ENCODE measurements around the gene SNAPC2. TPM values are rescaled to one million over a fixed set of nuclear protein-coding genes. Genes with fewer than 3 reads are reported as not detected.

The SNAPC2 gene
- total RNA-seq, 1 experiment from 2014 or later = 63.0 TPM

- H3K27me3 ChIP-seq (ENCODE audit: control insufficient read depth, insufficient read depth, low read length) = no peaks in the 10 kb centered on the region
- no peak overlapping the region for H3K27ac ChIP-seq (ENCODE audit: low read length)
- POLR2A ChIA-PET = interaction anchor here (0.6 kb wide), 1 partner anchor 91 kb away, joined by 4 read pairs; no protein-coding TSS in a partner anchor
- peaks cover 6% of the 10 kb centered on the region; the same call in 1 of the 2 replicates for H3K4me1 ChIP-seq (ENCODE audit: control insufficient read depth, insufficient read depth, low read length)
- TF ChIP-seq POLR2AphosphoS5 (IDR thresholded peaks at IDR 0.05; ENCODE audit: low read depth, low read length) = no peak
- TF ChIP-seq TCF7L2 (IDR thresholded peaks at IDR 0.05; ENCODE audit: low read depth, low read length) = no peak
- TF ChIP-seq, protein P1, sequence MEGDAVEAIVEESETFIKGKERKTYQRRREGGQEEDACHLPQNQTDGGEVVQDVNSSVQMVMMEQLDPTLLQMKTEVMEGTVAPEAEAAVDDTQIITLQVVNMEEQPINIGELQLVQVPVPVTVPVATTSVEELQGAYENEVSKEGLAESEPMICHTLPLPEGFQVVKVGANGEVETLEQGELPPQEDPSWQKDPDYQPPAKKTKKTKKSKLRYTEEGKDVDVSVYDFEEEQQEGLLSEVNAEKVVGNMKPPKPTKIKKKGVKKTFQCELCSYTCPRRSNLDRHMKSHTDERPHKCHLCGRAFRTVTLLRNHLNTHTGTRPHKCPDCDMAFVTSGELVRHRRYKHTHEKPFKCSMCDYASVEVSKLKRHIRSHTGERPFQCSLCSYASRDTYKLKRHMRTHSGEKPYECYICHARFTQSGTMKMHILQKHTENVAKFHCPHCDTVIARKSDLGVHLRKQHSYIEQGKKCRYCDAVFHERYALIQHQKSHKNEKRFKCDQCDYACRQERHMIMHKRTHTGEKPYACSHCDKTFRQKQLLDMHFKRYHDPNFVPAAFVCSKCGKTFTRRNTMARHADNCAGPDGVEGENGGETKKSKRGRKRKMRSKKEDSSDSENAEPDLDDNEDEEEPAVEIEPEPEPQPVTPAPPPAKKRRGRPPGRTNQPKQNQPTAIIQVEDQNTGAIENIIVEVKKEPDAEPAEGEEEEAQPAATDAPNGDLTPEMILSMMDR (IDR thresholded peaks at IDR 0.05) = no peak
- TF ChIP-seq REST (IDR thresholded peaks at IDR 0.05; ENCODE audit: insufficient read depth in 1 of 2, low read depth in 2 of 2, low read length in 1 of 2) = no peak
- no peak for TF ChIP-seq SIN3A (IDR thresholded peaks at IDR 0.05; ENCODE audit: borderline replicate concordance, insufficient read depth, low read depth, low read length)
- in situ Hi-C loops (cut with HindIII; ENCODE audit: low pct_unique_long_range_greater_than_20kb, low sequenced_read_pairs) = no loop called here
- no peak overlapping the region for H3K4me3 ChIP-seq (ENCODE audit: low read depth in 2 of 2, low read length in 2 of 2)
- BruUV-seq (replicated peaks) = no TSS peak
- CTCF ChIA-PET = interaction anchor here (1.0 kb wide), 1 partner anchor 38 kb away, joined by 5 read pairs; no protein-coding TSS in a partner anchor
- ATAC-seq (no peak), DNase-seq (ENCODE audit: low read depth, low spot score) (no peak)
- H3K36me3 ChIP-seq (ENCODE audit: control insufficient read depth, insufficient read depth, low read length) = no peaks in the 10 kb centered on the region; the same call in 1 of the 2 replicates
- no peaks in the 10 kb centered on the region for H3K9me3 ChIP-seq (ENCODE audit: control insufficient read depth, insufficient read depth, low read depth, low read length)
- intact Hi-C loops (cut with micrococcal nuclease; ENCODE audit: unreplicated experiment) = no loop called here
These were observed 12.6 kb upstream of the SNAPC2 start for GRCh38 chr19:7907544-7907943.

- CTCF ChIA-PET = interaction anchor here (1.0 to 1.1 kb wide), 2 partner anchors 12 to 39 kb away, joined by 3 to 5 read pairs; partner anchors contain the start of gene SNAPC2
- Histone ChIP-seq H3K27me3 (ENCODE audit: control insufficient read depth, insufficient read depth, low read length) (no peaks in the 10 kb centered on the region), H3K27ac (ENCODE audit: low read length) (no peak overlapping the region), H3K4me3 (ENCODE audit: low read depth in 2 of 2, low read length in 2 of 2) (no peak overlapping the region), H3K9me3 (ENCODE audit: control insufficient read depth, insufficient read depth, low read depth, low read length) (no peaks in the 10 kb centered on the region), H3K36me3 (ENCODE audit: control insufficient read depth, insufficient read depth, low read length) (no peaks in the 10 kb centered on the region; the same call in 1 of the 2 replicates), H3K4me1 (ENCODE audit: control insufficient read depth, insufficient read depth, low read length) (peaks cover 6% of the 10 kb centered on the region; the same call in 1 of the 2 replicates)
- in situ Hi-C loops (cut with HindIII; ENCODE audit: low pct_unique_long_range_greater_than_20kb, low sequenced_read_pairs) (no loop called here), intact Hi-C loops (cut with micrococcal nuclease; ENCODE audit: unreplicated experiment) (no loop called here)
- TF ChIP-seq POLR2AphosphoS5 (IDR thresholded peaks at IDR 0.05; ENCODE audit: low read depth, low read length) = no peak
- TF ChIP-seq REST (IDR thresholded peaks at IDR 0.05; ENCODE audit: insufficient read depth in 1 of 2, low read depth in 2 of 2, low read length in 1 of 2) = no peak
- TF ChIP-seq SIN3A (IDR thresholded peaks at IDR 0.05; ENCODE audit: borderline replicate concordance, insufficient read depth, low read depth, low read length) = no peak
- TF ChIP-seq TCF7L2 (IDR thresholded peaks at IDR 0.05; ENCODE audit: low read depth, low read length) = no peak
- TF ChIP-seq, protein P1 (IDR thresholded peaks at IDR 0.05) = no peak
- no TSS peak for BruUV-seq (replicated peaks)
- POLR2A ChIA-PET = interaction anchor here (0.6 kb wide), 1 partner anchor 61 kb away, joined by 5 read pairs; no protein-coding TSS in a partner anchor
- no peak for DNase-seq (ENCODE audit: low read depth, low spot score)
- no peak; the same call in 1 of the 2 replicates for ATAC-seq
These were observed 11.9 kb upstream of the SNAPC2 start for GRCh38 chr19:7908078-7908699.

Data from Panc1 (cell line).